C4-2B (cell line): Measurements from ENCODE around the gene PLD6.

Source experiments
- H3K27ac ChIP-seq: fragments of 450-650 bp; 2 replicates; pipeline ENCODE4 v1.5.1; 2017
- ZFX ChIP-seq: fragments of 450-650 bp; IDR thresholded peaks from 2 replicates; pipeline ENCODE4 v1.6.1; 2017
- TF ChIP-seq, protein P1 (sequence below): fragments of 450-650 bp; conservative IDR thresholded peaks from 2 replicates; pipeline ENCODE4 v1.5.1; 2017; ENCODE audit warnings: mild to moderate bottlenecking

The PLD6 gene

GRCh38 chr17:17171186-17171585 lies 34.9 kb downstream of the PLD6 start:
- no peak overlapping the region for H3K27ac ChIP-seq
- TF ChIP-seq, protein P1, sequence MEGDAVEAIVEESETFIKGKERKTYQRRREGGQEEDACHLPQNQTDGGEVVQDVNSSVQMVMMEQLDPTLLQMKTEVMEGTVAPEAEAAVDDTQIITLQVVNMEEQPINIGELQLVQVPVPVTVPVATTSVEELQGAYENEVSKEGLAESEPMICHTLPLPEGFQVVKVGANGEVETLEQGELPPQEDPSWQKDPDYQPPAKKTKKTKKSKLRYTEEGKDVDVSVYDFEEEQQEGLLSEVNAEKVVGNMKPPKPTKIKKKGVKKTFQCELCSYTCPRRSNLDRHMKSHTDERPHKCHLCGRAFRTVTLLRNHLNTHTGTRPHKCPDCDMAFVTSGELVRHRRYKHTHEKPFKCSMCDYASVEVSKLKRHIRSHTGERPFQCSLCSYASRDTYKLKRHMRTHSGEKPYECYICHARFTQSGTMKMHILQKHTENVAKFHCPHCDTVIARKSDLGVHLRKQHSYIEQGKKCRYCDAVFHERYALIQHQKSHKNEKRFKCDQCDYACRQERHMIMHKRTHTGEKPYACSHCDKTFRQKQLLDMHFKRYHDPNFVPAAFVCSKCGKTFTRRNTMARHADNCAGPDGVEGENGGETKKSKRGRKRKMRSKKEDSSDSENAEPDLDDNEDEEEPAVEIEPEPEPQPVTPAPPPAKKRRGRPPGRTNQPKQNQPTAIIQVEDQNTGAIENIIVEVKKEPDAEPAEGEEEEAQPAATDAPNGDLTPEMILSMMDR = no peak
- TF ChIP-seq ZFX = no peak

- TF ChIP-seq, protein P1 = no peak
- TF ChIP-seq ZFX = no peak
- no peak overlapping the region for H3K27ac ChIP-seq
These were observed 35.7 kb downstream of the PLD6 start for GRCh38 chr17:17170346-17170985.

DNA sequence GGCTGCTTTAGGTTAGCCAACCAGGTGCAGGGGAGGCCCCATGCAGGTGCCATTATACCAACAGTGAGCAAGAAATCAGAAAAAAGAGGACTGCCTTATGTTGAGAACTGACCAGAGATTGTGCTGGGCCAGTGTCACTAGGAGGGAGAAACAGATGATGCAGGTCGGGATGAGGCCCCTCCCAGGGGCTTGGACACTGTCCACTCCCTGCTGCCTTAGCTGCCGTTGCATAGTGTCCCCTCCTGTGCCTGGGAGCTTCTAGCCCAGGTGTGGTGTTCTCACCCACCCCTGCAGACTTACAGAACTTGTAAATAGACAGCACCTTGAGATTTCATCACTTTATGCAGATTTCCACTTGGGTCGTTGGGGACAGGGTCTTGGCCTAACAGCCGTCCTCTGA lies 36.7 kb downstream of the PLD6 start:
- no peak overlapping the region for H3K27ac ChIP-seq
- TF ChIP-seq, protein P1 = no peak
- TF ChIP-seq ZFX = no peak

- H3K27ac ChIP-seq = no peak overlapping the region
- TF ChIP-seq ZFX = no peak
- TF ChIP-seq, protein P1 = no peak
These were observed 37.7 kb downstream of the PLD6 start for GRCh38 chr17:17168401-17168800.

DNA sequence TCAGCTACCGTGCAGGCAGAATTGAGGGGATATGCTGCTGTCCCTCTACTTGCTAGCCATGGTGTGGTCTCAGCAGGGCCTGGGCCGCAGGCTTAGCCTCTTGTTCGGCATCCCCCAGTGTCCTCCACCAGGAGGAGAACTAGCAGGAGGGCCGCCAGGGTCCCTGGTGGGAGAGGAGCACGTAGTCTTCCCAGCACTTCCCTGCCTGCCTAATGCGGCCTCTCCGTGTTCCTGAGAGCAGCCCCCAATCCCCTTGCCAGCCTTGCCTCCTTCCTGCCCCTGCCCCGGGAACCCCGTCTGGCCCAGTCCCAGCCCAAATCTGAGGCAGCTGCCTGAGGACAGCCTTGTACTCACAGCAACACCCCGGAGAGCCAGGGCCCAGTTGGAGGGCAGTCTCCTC lies 38.1 kb downstream of the PLD6 start:
- H3K27ac ChIP-seq = no peak overlapping the region
- TF ChIP-seq, protein P1 = no peak
- TF ChIP-seq ZFX = no peak

DNA sequence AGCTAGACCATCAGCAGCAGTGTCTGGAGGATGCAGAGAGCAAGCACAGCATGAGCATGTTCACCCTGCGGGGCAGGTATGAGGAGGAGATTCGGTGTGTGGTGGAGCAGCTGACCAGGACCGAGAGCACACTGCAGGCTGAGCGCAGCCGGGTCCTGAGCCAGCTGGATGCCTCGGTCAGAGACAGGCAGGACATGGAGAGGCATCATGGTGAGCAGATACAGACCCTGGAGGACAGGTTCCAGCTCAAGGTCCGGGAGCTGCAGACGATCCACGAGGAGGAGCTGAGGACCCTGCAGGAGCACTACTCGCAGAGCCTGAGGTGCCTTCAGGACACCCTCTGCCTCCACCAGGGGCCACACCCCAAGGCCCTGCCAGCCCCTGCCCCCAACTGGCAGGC lies 38.8 kb downstream of the PLD6 start:
- TF ChIP-seq ZFX = no peak
- TF ChIP-seq, protein P1 = no peak

GRCh38 chr17:17166446-17166845 lies 39.7 kb downstream of the PLD6 start:
- no peak for TF ChIP-seq ZFX
- TF ChIP-seq, protein P1 = no peak

More for the DNA sequence above, 38.8 kb downstream of the PLD6 start:
- H3K27ac ChIP-seq = no peak overlapping the region

More at GRCh38 chr17:17166446-17166845, 39.7 kb downstream of the PLD6 start:
- no peak overlapping the region for H3K27ac ChIP-seq
